ENCODE data around the gene KATNIP. TPM values are rescaled to one million over a fixed set of nuclear protein-coding genes. Genes with fewer than 3 reads are reported as not detected.

The KATNIP gene
- polyA plus RNA-seq, 1 experiment = 21.2 TPM

DNA sequence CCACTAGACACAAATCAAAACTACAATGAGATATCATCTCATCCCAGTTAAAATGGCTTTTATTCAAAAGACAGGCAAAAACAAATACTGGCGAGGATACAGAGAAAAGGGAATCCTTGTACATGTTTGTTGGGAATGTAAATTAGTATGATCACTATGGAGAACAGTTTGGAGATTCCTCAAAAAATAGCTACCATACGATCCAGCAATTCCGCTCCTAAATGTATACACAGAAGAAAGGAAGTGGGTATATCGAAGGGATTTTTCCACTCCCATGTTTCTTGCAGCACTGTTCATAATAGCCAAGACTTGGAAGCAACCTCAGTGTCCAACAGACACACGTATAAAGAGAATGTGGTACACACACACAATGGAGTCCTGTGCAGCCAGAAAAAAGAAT is 35.3 kb downstream of the KATNIP start:
- CTCF ChIA-PET = interaction anchor here (0.6 kb wide), 2 partner anchors 283 to 483 kb away, joined by 3 to 6 read pairs; no protein-coding TSS in a partner anchor
- H3K9me3 ChIP-seq (ENCODE audit: control insufficient read depth, insufficient read depth, low read length) = no peaks in the 10 kb centered on the region
- TF ChIP-seq, protein P1, sequence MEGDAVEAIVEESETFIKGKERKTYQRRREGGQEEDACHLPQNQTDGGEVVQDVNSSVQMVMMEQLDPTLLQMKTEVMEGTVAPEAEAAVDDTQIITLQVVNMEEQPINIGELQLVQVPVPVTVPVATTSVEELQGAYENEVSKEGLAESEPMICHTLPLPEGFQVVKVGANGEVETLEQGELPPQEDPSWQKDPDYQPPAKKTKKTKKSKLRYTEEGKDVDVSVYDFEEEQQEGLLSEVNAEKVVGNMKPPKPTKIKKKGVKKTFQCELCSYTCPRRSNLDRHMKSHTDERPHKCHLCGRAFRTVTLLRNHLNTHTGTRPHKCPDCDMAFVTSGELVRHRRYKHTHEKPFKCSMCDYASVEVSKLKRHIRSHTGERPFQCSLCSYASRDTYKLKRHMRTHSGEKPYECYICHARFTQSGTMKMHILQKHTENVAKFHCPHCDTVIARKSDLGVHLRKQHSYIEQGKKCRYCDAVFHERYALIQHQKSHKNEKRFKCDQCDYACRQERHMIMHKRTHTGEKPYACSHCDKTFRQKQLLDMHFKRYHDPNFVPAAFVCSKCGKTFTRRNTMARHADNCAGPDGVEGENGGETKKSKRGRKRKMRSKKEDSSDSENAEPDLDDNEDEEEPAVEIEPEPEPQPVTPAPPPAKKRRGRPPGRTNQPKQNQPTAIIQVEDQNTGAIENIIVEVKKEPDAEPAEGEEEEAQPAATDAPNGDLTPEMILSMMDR (IDR thresholded peaks at IDR 0.05; ENCODE audit: low read depth, low read length) = no peak
- no peak overlapping the region for H3K27ac ChIP-seq (ENCODE audit: low read depth, low read length)
- H3K27me3 ChIP-seq (ENCODE audit: control insufficient read depth, insufficient read depth, low read length) = no peaks in the 10 kb centered on the region
- H3K4me3 ChIP-seq (ENCODE audit: low read depth, low read length) = no peak overlapping the region
- no peak for DNase-seq (ENCODE audit: low read depth, low spot score)
- POLR2A ChIA-PET = interaction anchor here (0.7 kb wide), 1 partner anchor 44 kb away, joined by 4 read pairs; no protein-coding TSS in a partner anchor

DNA sequence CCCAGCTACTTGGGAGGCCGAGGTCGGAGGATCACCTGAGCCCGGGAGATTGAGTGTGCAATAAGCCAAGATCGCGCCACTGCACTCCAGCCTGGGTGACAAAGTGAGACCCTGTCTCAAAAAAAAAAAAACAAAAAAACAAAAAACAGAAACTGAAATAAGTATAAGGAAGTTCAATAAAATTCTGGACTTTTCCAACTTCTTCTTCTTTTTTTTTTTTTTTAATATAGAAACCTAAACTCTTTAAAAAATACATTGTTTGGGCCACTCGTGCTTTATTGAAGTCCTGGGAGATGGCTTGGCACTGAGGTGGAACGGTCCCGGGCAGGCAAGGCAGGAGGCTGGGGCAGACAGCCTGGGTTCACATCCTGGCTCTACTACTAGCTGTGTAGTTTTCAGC is 36.8 kb downstream of the KATNIP start:
- DNase-seq (ENCODE audit: low read depth, low spot score) = no peak
- H3K27me3 ChIP-seq (ENCODE audit: control insufficient read depth, insufficient read depth, low read length) = no peaks in the 10 kb centered on the region
- TF ChIP-seq, protein P1 (IDR thresholded peaks at IDR 0.05; ENCODE audit: low read depth, low read length) = no peak
- H3K9me3 ChIP-seq (ENCODE audit: control insufficient read depth, insufficient read depth, low read length) = no peaks in the 10 kb centered on the region
- CTCF ChIA-PET = no interaction called here
- POLR2A ChIA-PET = no interaction called here
- no peak overlapping the region for H3K27ac ChIP-seq (ENCODE audit: low read depth, low read length)
- H3K4me3 ChIP-seq (ENCODE audit: low read depth, low read length) = no peak overlapping the region

DNA sequence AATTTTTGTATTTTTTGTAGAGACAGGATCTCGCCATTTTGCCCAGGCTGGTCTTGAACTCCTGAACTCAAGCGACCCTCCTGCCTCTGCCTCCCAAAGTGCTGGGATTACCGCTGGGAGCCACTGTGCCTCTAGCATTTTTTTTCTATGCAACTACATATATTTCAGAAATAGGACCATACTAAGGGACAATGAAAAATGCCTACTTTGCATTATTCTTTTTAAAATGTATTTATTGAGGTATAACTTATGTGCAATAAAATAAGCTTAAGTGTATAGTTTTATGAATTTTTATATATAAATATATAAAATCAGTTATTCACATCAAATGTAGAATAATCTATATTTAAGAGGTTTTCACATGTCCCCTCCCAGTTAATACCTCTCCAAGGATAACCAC is 38.1 kb downstream of the KATNIP start:
- TF ChIP-seq, protein P1 (IDR thresholded peaks at IDR 0.05; ENCODE audit: low read depth, low read length) = no peak
- H3K27me3 ChIP-seq (ENCODE audit: control insufficient read depth, insufficient read depth, low read length) = no peaks in the 10 kb centered on the region
- H3K27ac ChIP-seq (ENCODE audit: low read depth, low read length) = no peak overlapping the region
- ChIA-PET POLR2A (no interaction called here), CTCF (interaction anchor here (0.7 kb wide), 1 partner anchor 483 kb away, joined by 4 read pairs; no protein-coding TSS in a partner anchor)
- no peaks in the 10 kb centered on the region for H3K9me3 ChIP-seq (ENCODE audit: control insufficient read depth, insufficient read depth, low read length)
- H3K4me3 ChIP-seq (ENCODE audit: low read depth, low read length) = no peak overlapping the region
- no peak for DNase-seq (ENCODE audit: low read depth, low spot score)

DNA sequence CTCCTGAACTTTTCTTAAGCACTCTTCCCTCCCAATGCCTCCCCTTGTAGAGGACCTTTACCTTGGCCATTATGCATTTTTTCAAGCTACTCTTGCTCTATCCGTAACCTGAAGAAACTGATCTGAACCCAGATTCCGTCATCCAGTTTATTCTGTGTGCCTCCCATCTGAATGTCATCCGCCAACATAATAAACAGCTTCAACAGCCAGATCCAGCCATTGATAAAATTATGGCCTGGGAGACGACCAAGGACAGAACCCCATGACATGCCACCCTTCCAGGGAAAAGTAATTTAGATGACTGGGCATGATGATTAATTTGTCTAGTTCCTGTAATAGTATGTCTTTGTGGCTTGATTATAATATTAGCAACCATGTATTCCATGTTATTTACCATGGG is 41.9 kb downstream of the KATNIP start:
- CTCF ChIA-PET = interaction anchor here (1.0 to 2.1 kb wide), 2 partner anchors 13 to 16 kb away, joined by 4 read pairs; no protein-coding TSS in a partner anchor
- POLR2A ChIA-PET = no interaction called here
- Histone ChIP-seq H3K4me3 (ENCODE audit: low read depth, low read length) (no peak overlapping the region), H3K9me3 (ENCODE audit: control insufficient read depth, insufficient read depth, low read length) (no peaks in the 10 kb centered on the region), H3K27me3 (ENCODE audit: control insufficient read depth, insufficient read depth, low read length) (no peaks in the 10 kb centered on the region), H3K27ac (ENCODE audit: low read depth, low read length) (no peak overlapping the region)
- TF ChIP-seq, protein P1 (IDR thresholded peaks at IDR 0.05; ENCODE audit: low read depth, low read length) = no peak
- DNase-seq (ENCODE audit: low read depth, low spot score) = no peak

DNA sequence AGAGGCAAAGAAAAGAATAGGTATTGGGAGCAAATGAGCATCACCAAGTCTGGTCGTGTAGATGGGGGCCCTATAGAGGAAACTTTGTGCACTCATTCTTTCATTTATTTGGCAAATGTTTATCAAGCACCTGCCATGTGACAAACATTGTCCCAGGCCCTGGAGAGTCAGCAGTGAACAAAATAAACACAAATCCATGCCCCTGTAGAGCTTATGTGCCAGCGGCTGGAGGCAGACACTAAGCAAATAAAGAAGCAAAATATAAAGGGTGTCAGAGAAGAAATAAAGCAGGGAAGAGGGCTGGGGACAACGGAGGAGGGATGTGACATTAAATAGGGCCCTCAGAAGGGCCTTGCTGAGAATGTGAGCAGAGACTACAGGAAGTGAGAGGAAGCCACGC is 45.5 kb downstream of the KATNIP start:
- H3K4me3 ChIP-seq (ENCODE audit: low read depth, low read length) = no peak overlapping the region
- POLR2A ChIA-PET = no interaction called here
- H3K27me3 ChIP-seq (ENCODE audit: control insufficient read depth, insufficient read depth, low read length) = no peaks in the 10 kb centered on the region
- DNase-seq (ENCODE audit: low read depth, low spot score) = no peak
- no peaks in the 10 kb centered on the region for H3K9me3 ChIP-seq (ENCODE audit: control insufficient read depth, insufficient read depth, low read length)
- TF ChIP-seq, protein P1 (IDR thresholded peaks at IDR 0.05; ENCODE audit: low read depth, low read length) = no peak
- CTCF ChIA-PET = interaction anchor here (0.6 to 1.1 kb wide), 2 partner anchors 13 to 168 kb away, joined by 3 to 5 read pairs; no protein-coding TSS in a partner anchor
- no peak overlapping the region for H3K27ac ChIP-seq (ENCODE audit: low read depth, low read length)
